Ascending aorta (tissue), 2 donors: ENCODE measurements around the gene SRGAP1. TPM values are rescaled to one million over a fixed set of nuclear protein-coding genes. Genes with fewer than 3 reads are reported as not detected.
"Not testable (repeated sequence)": the region's sequence is repeated elsewhere in the genome, so short reads cannot be mapped to it uniquely, and the experiment has no call there.

ENCODE experiments used
- DNase-seq, 2 donors: peaks; one replicate each; pipeline ENCODE4 v3.0.0-alpha.2; 2019; ENCODE audit warnings: low spot score in 2 of 2
- H3K27ac ChIP-seq, 2 donors: fragments of 200-600 bp; sonication (generic); one replicate each; pipeline ENCODE4 v1.5.1; 2016 to 2017; ENCODE audit warnings: mild to moderate bottlenecking in 1 of 2
- H3K27me3 ChIP-seq: fragments of 200-600 bp; sonication (generic); one replicate; pipeline ENCODE4 v1.5.1; 2017
- H3K36me3 ChIP-seq, 2 donors: fragments of 200-600 bp; sonication (generic); one replicate each; pipeline ENCODE4 v1.5.1; 2016
- H3K4me1 ChIP-seq, 2 donors: fragments of 200-600 bp; sonication (generic); one replicate each; pipeline ENCODE4 v1.5.1; 2016 to 2017; ENCODE audit warnings: mild to moderate bottlenecking in 1 of 2
- H3K4me3 ChIP-seq, 2 donors: fragments of 200-600 bp; sonication (generic); one replicate each; pipeline ENCODE4 v1.5.1; 2016 to 2017; ENCODE audit warnings: mild to moderate bottlenecking in 1 of 2
- H3K9me3 ChIP-seq, 2 donors: fragments of 200-600 bp; sonication (generic); one replicate each; pipeline ENCODE4 v1.5.1; 2016
- intact Hi-C: fragments of 100-400 bp; cut with DNase I; formaldehyde crosslinking; loops from one replicate; pipeline ENCODE4 v1.15.1; 2023
- total RNA-seq: library from RNA; depleted of rRNA; stranded (reverse); fragments of >200 nt; gene quantifications from one replicate; pipeline ENCODE4 v1.1.0, GENCODE V29; 2016
- TF ChIP-seq, protein P1 (sequence below), 3 experiments: fragments of 200-600 bp in 2 of 3; fragments of 450-650 bp in 1 of 3; sonication (generic) in 2 of 3; IDR thresholded peaks; one replicate each; pipeline ENCODE4 v1.5.1; 2016 to 2019; ENCODE audit warnings: antibody characterized with exemption in 3 of 3, mild to moderate bottlenecking in 1 of 3, moderate library complexity in 1 of 3

Gene SRGAP1
- total RNA-seq, 1 donor from 2014 or later = 5.5 TPM

DNA sequence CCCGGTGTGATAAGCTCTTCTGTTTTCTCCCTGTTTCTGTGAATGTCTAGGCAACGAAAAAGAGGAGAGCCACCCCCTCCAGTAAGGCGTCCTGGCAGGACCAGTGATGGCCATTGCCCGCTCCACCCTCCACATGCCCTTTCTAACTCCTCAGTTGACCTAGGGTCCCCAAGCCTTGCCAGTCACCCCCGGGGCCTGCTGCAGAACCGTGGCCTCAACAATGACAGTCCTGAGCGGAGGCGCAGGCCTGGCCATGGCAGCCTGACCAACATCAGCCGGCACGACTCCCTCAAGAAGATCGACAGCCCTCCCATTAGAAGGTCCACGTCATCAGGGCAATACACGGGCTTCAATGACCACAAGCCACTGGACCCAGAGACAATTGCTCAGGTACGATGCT lies 283.3 kb downstream of the SRGAP1 start:
- no peak for DNase-seq
- Histone ChIP-seq H3K27ac (no peak overlapping the region), H3K27me3 (no peaks in the 10 kb centered on the region), H3K36me3 (peaks cover 13 to 40% of the 10 kb centered on the region in 2 donors), H3K4me3 (no peak overlapping the region), H3K9me3 (no peaks in the 10 kb centered on the region), H3K4me1 (no peaks in the 10 kb centered on the region)
- TF ChIP-seq, protein P1, sequence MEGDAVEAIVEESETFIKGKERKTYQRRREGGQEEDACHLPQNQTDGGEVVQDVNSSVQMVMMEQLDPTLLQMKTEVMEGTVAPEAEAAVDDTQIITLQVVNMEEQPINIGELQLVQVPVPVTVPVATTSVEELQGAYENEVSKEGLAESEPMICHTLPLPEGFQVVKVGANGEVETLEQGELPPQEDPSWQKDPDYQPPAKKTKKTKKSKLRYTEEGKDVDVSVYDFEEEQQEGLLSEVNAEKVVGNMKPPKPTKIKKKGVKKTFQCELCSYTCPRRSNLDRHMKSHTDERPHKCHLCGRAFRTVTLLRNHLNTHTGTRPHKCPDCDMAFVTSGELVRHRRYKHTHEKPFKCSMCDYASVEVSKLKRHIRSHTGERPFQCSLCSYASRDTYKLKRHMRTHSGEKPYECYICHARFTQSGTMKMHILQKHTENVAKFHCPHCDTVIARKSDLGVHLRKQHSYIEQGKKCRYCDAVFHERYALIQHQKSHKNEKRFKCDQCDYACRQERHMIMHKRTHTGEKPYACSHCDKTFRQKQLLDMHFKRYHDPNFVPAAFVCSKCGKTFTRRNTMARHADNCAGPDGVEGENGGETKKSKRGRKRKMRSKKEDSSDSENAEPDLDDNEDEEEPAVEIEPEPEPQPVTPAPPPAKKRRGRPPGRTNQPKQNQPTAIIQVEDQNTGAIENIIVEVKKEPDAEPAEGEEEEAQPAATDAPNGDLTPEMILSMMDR (IDR thresholded peaks at IDR 0.05) = no peak
- intact Hi-C loops = no loop called here

DNA sequence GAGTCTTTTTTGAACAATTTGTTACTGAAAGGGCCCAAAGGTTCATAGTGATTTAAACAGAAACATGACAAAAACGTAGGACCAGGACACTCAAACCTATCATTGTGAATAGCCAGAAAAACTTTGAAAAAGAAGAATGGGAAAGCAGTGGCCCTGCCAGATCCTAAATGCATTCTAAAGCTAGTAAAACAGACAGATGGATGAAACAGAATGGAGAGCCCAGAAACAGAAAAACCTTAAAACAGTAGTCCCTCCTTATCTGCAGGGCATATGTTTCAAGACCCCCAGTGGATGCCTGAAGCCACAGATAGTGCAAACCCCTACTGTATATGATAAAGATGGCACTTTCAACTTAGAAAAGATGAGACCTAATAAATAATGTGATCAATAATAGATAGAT lies 283.9 kb downstream of the SRGAP1 start:
- H3K27me3 ChIP-seq = no peaks in the 10 kb centered on the region
- no peak for DNase-seq
- H3K4me1 ChIP-seq = no peaks in the 10 kb centered on the region
- no peak overlapping the region for H3K4me3 ChIP-seq
- H3K27ac ChIP-seq = no peak overlapping the region
- H3K9me3 ChIP-seq = peaks cover 0 to 3% of the 10 kb centered on the region in 2 donors
- TF ChIP-seq, protein P1 (IDR thresholded peaks at IDR 0.05) = no peak
- intact Hi-C loops = no loop called here
- H3K36me3 ChIP-seq = peaks cover 13 to 45% of the 10 kb centered on the region in 2 donors

DNA sequence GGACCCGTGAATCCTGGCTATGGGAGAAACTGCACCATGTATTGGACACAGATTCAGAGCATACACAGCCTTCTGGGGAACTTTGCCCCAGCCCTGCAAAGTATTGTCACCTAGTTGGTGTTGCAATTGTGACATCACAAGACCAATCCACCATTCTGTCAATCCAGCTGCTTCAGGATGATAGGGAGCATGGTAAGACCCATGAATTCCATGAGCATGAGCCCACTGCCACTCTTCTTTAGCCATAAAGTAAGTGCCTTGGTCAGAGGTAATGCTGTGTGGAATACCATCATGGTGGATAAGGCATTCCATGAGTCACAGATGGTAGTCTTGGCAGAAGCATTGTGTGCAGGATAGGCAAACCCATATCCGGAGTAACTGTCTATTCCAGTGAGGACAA lies 286.0 kb downstream of the SRGAP1 start:
- H3K27ac ChIP-seq, DNase-seq, H3K4me3 ChIP-seq, H3K4me1 ChIP-seq, H3K27me3 ChIP-seq, intact Hi-C loops: not testable (repeated sequence)
- Histone ChIP-seq H3K9me3 (peaks cover 4 to 11% of the 10 kb centered on the region in 2 donors), H3K36me3 (peaks cover 13 to 51% of the 10 kb centered on the region in 2 donors)

DNA sequence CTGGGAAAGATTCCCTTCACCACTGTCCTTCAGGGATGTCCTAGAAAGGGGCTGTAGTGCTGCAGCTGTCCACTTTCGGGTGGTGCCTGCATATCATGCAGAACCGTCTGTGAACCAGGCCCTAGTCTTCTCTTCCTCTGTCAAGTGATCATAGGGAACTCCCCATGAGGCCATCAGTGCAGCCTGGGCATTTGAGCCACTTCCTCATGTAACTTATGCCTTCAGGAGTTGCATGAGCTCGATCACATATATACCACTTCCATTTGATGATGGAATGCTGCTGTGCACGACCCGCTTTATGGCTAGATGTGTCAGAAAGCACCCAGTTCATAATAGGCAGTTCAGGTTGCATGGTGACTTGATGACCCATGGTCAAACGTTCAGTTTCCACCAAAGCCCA lies 287.0 kb downstream of the SRGAP1 start:
- peaks cover 4 to 11% of the 10 kb centered on the region in 2 donors for H3K9me3 ChIP-seq
- H3K4me3 ChIP-seq, intact Hi-C loops, H3K27me3 ChIP-seq, H3K4me1 ChIP-seq, DNase-seq, H3K27ac ChIP-seq: not testable (repeated sequence)
- H3K36me3 ChIP-seq = peaks cover 13 to 51% of the 10 kb centered on the region in 2 donors

DNA sequence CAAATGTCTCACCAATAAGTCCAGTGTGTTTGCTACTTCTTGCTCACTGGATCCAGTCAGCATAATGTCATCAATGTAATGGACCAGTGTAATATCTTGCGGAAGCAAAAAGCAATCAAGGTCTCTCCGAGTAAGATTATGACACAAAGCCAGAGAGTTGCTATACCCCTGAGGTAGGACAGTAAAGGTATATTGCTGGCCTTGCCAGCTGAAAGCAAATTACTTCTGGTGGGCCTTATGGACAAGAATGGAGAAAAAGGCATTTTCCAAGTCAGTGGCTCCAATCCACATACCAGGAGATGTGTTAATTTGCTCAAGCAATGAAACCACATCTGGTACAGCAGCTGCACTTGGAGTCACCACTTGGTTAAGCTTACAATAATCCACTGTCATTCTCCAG lies 288.2 kb downstream of the SRGAP1 start:
- H3K27me3 ChIP-seq, H3K27ac ChIP-seq, H3K4me3 ChIP-seq, H3K4me1 ChIP-seq, intact Hi-C loops, DNase-seq: not testable (repeated sequence)
- H3K36me3 ChIP-seq = peaks cover 10 to 47% of the 10 kb centered on the region in 2 donors
- peaks cover 4 to 11% of the 10 kb centered on the region in 2 donors for H3K9me3 ChIP-seq

DNA sequence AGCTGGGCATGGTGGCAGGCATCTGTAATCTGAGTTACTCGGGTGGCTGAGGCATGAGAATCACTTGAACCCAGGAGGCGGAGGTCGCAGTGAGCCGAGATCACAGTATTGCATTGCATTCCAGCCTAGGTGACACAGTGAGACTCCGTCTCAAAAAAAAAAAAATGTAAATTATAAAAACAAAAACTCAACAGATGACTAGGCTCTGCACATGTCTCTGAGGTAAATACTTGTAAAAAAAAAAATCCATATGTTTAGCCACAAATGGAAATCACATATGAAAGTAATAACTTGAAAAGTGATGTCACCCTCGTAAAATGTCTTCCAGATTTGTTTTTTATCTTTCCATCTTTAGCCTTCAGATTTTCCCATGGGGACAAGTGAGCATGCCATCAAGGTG lies 292.6 kb downstream of the SRGAP1 start:
- no peak for DNase-seq
- Histone ChIP-seq H3K4me1 (no peaks in the 10 kb centered on the region), H3K4me3 (no peak overlapping the region), H3K36me3 (peaks cover 0 to 17% of the 10 kb centered on the region in 2 donors), H3K27me3 (no peaks in the 10 kb centered on the region), H3K27ac (no peak overlapping the region), H3K9me3 (peaks cover 4 to 11% of the 10 kb centered on the region in 2 donors)
- intact Hi-C loops = no loop called here
- TF ChIP-seq, protein P1 (IDR thresholded peaks at IDR 0.05) = no peak

DNA sequence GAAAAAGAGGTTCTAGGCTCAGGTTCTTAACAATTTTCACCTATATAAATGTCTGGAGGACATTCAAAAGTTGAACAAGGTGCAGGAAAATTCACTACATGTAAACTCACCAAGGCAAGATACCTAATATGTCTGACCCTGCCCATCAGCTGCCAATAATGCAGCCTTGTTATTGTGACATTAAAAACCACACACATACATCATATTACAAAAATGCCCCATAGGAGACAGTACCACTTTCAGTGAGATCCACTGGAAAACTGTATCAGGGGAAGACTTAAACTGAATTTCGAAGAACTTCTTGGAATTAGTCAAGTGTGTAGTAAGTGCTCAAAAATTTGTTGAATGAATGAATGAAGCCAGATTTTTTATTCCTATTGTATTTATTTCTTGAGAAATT lies 294.5 kb downstream of the SRGAP1 start:
- Histone ChIP-seq H3K36me3 (peaks cover 0 to 16% of the 10 kb centered on the region in 2 donors), H3K27me3 (no peaks in the 10 kb centered on the region), H3K4me1 (no peaks in the 10 kb centered on the region), H3K27ac (no peak overlapping the region), H3K9me3 (peaks cover 0 to under 1% of the 10 kb centered on the region in 2 donors), H3K4me3 (no peak overlapping the region)
- no peak for DNase-seq
- intact Hi-C loops = no loop called here
- TF ChIP-seq, protein P1 (IDR thresholded peaks at IDR 0.05) = no peak
